HG03095 (cell line): ENCODE results near the gene COX19.
"Not testable (repeated sequence)": the region's sequence is repeated elsewhere in the genome, so short reads cannot be mapped to it uniquely, and the experiment has no call there.

ENCODE experiments used
- ATAC-seq: cut with Tn5 transposase; IDR thresholded peaks from one replicate; pipeline ENCODE4 v1.9.1; 2021; ENCODE audit warnings: moderate library complexity; ENCODE audit not compliant: unreplicated experiment

The COX19 gene

GRCh38 chr7:963236-964078 is 11.9 kb downstream of the COX19 start:
- ATAC-seq, result no peak

GRCh38 chr7:962401-963081 is 12.8 kb downstream of the COX19 start:
- no peak for ATAC-seq

DNA sequence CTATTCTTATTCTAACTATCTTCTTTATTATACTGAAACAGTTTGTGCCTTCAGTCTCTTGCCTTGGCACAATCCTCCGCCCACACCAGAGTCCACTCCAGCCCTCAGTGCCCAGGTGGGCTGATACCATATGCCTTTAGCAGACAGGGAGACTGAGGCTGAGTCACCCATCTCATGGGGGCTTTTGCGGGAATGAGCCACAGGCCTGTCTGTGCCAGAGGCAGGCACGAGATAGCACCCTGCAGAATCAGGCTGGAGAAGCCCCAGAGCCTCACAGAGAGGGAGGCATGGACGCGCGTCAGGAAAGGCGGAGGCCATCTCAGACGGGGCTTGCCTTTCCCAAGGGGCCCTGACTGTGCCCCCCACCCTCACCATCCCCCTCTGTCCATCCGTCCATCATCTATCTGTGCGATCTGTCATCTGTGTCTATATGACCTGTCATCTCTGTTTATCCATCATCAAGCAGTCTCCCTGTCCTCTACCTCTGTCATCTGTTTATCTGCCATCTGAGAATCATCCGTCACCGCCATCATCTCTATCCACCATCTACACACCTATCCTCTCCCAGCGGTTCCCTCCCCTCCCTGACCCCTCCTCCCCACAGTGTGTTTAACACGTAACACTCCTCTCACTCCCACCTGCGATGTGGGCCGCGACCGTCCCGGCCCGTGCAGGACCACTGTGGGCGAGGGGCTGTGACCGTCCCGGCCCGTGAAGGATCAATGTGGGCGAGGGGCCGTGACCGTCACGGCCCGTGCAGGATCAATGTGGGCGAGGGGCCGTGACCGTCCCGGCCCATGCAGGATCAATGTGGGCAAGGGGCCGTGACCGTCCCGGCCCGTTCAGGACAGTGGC is 13.6 kb downstream of the COX19 start:
- no peak for ATAC-seq

DNA sequence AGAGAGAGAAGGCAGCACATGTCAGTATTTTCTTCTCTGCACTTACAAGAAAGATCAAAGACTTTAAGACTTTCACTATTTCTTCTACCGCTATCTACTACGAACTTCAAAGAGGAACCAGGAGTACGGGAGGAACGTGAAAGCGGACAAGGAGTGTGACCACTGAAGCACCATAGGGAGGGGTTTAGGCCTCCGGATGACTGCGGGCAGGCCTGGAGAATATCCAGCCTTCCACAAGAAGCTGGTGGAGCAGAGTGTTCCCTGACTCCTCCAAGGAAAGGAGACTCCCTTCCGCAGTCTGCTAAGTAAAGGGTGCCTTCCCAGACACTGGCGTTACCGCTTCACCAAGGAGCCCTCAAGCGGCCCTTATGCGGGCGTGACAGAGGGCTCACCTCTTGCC is 14.4 kb downstream of the COX19 start:
- ATAC-seq, result not testable (repeated sequence)

DNA sequence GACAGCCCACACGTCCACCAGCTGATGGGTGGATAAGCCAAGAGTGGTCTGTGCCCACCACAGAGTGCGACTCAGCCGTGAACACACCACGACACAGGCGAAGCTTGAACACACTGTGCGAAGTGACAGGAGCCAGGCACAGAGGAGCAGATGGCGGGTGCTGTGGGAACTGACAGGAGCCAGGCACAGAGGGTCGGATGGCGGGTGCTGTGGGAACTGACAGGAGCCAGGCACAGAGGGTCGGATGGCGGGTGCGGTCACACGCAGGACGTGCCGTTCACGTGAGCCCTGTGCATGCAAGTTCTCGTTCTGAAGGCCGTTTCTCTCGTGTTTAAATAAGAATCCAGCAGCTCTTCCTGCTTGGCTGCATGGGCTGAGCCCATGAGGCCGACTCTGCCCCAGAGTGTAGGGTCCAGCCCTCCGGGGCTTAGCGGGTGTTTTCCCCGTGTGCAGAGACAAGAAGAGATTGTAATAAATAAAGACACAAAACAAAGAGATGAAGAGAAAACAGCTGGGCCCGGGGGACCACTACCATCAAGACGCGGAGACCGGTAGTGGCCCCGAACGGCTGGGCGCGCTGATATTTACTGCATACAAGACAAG is 15.0 kb downstream of the COX19 start:
- no peak for ATAC-seq

DNA sequence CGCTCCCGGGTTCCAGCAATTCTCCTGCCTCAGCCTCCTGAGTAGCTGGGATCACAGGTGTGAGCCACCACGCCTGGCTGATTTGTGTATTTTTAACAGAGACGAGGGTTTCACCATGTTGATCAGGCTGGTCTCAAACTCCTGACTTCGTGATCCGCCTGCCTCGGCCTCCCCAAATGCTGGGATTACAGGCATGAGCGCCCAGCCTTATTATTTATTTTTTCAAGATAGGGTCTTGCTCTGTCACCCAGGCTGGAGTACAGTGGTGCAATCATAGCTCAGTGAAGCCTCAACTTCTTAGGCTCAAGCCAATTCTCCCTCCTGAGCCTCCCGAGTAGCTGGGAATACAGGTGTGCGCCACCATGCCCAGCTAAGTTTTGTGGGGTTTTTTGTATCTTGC is 15.6 kb downstream of the COX19 start:
- not testable (repeated sequence) for ATAC-seq

DNA sequence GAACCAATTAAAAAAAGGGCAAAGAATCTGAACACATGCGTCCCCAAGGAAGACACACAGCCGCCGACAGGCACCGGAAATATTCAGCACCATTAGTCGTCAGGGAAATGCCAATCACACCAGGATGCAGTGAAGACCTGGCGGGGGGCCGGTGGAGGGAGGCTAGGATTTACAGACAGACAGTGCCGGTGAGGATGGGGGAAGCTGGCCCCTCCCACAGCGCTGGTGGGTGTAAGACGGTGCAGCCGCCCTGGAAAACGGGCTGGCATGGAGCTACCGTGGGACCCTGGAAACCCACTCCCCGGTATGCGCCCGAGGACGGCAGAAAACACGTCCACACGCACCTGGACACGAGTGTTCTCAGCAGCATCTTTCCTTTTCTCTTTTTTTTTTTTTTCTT is 16.1 kb downstream of the COX19 start:
- ATAC-seq, result no peak

GRCh38 chr7:958221-959200 is 16.8 kb downstream of the COX19 start:
- ATAC-seq, result no peak

DNA sequence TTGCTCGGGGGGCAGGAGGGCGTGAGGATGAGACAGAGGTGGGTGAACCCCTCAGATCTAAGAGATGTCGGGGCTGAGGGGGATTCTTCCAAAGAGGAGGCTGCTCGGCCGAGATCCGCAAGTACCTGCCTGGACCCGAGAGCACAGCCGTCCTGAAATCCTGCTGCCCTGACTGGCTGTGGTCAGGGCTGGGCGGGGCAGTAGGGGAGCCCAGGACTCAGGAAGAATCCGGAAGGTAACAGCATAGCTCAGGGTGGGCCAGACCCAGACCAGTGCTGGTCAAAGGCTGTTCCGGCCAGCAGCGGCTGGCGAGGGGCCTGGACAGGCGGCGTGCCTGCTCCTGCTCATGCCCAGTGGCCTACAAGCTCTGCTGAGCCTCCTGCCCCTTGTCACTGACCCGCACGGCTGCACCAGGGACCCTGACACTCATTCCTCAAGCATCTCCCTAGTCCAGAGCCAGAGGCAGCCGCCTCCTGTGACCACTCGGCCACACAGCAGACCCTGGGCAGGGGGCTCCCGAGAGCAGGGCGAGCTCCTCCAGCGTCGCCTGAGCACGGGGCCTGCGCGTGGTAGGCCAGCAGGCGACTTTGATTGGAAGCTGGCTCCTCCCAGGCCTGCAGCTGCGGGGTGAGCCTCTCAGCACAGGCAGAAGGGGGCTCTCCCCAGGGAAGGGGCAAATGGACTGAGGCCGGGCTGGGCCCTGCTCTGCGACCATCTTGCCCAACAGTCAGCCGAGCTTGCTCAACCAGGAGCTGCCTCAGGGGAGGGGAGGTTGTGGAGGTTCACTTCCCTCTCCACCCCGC is 17.7 kb downstream of the COX19 start:
- no peak for ATAC-seq

GRCh38 chr7:956031-956430 is 19.3 kb downstream of the COX19 start:
- no peak for ATAC-seq

GRCh38 chr7:954330-955238 is 20.8 kb downstream of the COX19 start, which contains the start of gene ADAP1:
ADAP1 (minus strand) TSS chr7:954680; CDS start chr7:954477, 203 bp downstream.
- peak; percentile 54 for ATAC-seq

GRCh38 chr7:953547-954327 is 21.6 kb downstream of the COX19 start:
- ATAC-seq, result peak; percentile 4

GRCh38 chr7:952548-953441 is 22.6 kb downstream of the COX19 start:
- no peak for ATAC-seq

DNA sequence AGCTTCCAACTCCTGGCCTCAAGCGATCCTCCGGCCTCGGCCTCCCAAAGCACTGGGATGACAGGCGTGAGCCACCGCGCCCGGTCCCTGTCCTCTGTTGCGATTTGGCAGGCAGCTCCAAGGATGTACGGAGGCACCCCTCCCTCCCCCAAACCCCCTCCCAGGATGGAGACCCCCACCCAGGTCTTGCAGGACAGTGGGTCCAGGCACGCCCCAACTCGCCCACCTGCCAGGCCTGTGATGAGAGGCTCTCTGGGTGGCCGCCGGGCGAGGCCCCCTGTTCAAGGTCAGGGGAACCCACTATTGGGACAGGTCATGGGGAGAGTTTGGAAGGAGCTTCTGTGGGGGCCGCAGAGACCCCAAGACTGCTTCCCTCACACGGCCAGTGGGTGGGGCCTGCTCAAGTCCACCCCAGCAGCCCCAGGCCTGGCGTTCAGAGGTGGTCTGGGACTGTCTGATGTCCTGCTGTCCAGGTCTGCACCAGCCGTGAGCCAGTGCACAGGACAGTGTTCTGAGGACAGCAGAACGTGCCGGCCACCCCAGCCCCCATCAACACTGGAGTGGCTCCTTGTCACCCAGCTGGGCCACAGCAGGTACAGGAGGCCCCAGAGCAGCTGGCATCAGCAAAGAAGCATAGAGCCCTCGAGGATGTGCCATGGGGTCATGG is 23.3 kb downstream of the COX19 start:
- ATAC-seq, result no peak
